GM12878 (cell line): ENCODE data around the gene SP1. TPM values are rescaled to one million over a fixed set of nuclear protein-coding genes. Genes with fewer than 3 reads are reported as not detected.

Source experiments
- CHD4 ChIP-seq: fragments of 200-600 bp; sonication (generic); IDR thresholded peaks from 2 replicates; pipeline ENCODE4 v1.6.1; 2016; ENCODE audit warnings: mild to moderate bottlenecking
- FOS ChIP-seq: IDR thresholded peaks from 3 replicates; pipeline ENCODE4 v1.6.1; 2011; ENCODE audit warnings: borderline replicate concordance; ENCODE audit not compliant: insufficient read length; ENCODE audit errors: extremely low read depth
- HDGF ChIP-seq: fragments of 450-650 bp; IDR thresholded peaks from 2 replicates; pipeline ENCODE4 v1.6.1; 2016; ENCODE audit warnings: antibody characterized with exemption
- MAX ChIP-seq: IDR thresholded peaks from 2 replicates; pipeline ENCODE4 v1.6.1; 2012; ENCODE audit warnings: low read depth, low read length, improper control_type of control experiment
- PRDM15 ChIP-seq: fragments of 450-650 bp; formaldehyde crosslinking; IDR thresholded peaks from 2 replicates; pipeline ENCODE4 v1.4.0; 2020; ENCODE audit warnings: mild to moderate bottlenecking, moderate library complexity
- RFX5 ChIP-seq: IDR thresholded peaks from 2 replicates; pipeline ENCODE4 v1.6.1; 2011; ENCODE audit warnings: low read depth, low read length, improper control_type of control experiment
- STAT1 ChIP-seq: fragments of 450-650 bp; conservative IDR thresholded peaks from 2 replicates; pipeline ENCODE4 v1.6.1; 2014; ENCODE audit warnings: antibody characterized with exemption, mild to moderate bottlenecking
- ZBTB33 ChIP-seq: fragments of 450-650 bp; IDR thresholded peaks from 2 replicates; pipeline ENCODE4 v1.6.1; 2017; ENCODE audit warnings: mild to moderate bottlenecking
- ZBTB40 ChIP-seq: fragments of 450-650 bp; IDR thresholded peaks from 2 replicates; pipeline ENCODE4 v1.6.1; 2016; ENCODE audit warnings: mild to moderate bottlenecking, moderate library complexity, borderline replicate concordance
- ZNF622 ChIP-seq: fragments of 450-650 bp; IDR thresholded peaks from 2 replicates; pipeline ENCODE4 v1.6.1; 2017; ENCODE audit warnings: mild to moderate bottlenecking, inconsistent platforms
- polyA plus RNA-seq, 11 experiments: library from polyadenylated mRNA; depleted of rRNA in 4 of 11; unstranded in 6 of 11; stranded (reverse) in 5 of 11; fragments of >200 nt; fragmentation: Nextera tagmentation in 4 of 11; fragmentation: Illumina TruSeq in 1 of 11; extraction: Ambion mirVana in 4 of 11; extraction: Trizol in 1 of 11; gene quantifications; 1 replicate in 1 of 11; 2 replicates in 10 of 11; pipeline versions ENCODE4 v1.2.1 to v1.2.3, GENCODE V29; 2011 to 2016; ENCODE audit warnings: inconsistent platforms in 2 of 11, missing spikeins in 2 of 11, low read depth in 1 of 11
- total RNA-seq, 4 experiments: library from RNA; depleted of rRNA in 3 of 4; stranded (reverse); fragments of >200 nt in 3 of 4; fragmentation: Illumina TruSeq in 1 of 4; extraction: Trizol in 1 of 4; gene quantifications; 2 replicates each; pipeline versions ENCODE4 v1.2.1 to v1.2.3, GENCODE V29; 2013 to 2021

Gene SP1
- total and polyA plus RNA-seq, 10 of the 15 experiments (the other 5 are each of a cell fraction or from before 2014, with no cell fraction given), result 3.3 to 52.0 (median 25.2) TPM

- TF ChIP-seq ZBTB40 (no peak), HDGF (no peak), MAX (no peak), FOS (no peak), STAT1 (no peak), PRDM15 (CRISPR knock-in tag) (no peak), ZNF622 (no peak), ZBTB33 (no peak), RFX5 (no peak), CHD4 (no peak)
These were observed 71.0 kb downstream of the SP1 start (continued) for GRCh38 chr12:53450936-53451335.
